GM06990 (cell line): ENCODE data around the gene SPRY1.

Experiments used
- DNase-seq: peaks from one replicate; pipeline ENCODE4 v3.0.0-alpha.2; 2011; ENCODE audit not compliant: insufficient read length; ENCODE audit errors: extremely low read depth
- H3K27me3 ChIP-seq: replicated peaks from 2 replicates; pipeline ENCODE4 v1.6.0; 2011; ENCODE audit warnings: low read length; ENCODE audit not compliant: control insufficient read depth, insufficient read depth
- H3K36me3 ChIP-seq: 2 replicates; pipeline ENCODE4 v1.5.1; 2011; ENCODE audit warnings: low read length; ENCODE audit not compliant: control insufficient read depth, insufficient read depth
- H3K4me3 ChIP-seq: replicated peaks from 2 replicates; pipeline ENCODE4 v1.5.1; 2011; ENCODE audit warnings: low read depth, mild to moderate bottlenecking, control low read depth, low read length
- TF ChIP-seq, protein P1 (sequence below): IDR thresholded peaks from 2 replicates; pipeline ENCODE4 v1.5.1; 2011; ENCODE audit warnings: low read length, control low read depth, mild to moderate bottlenecking, inconsistent platforms; ENCODE audit not compliant: insufficient read depth, poor library complexity, severe bottlenecking

Gene SPRY1

GRCh38 chr4:123412700-123413512 lies 16.3 kb downstream of the SPRY1 start:
- Histone ChIP-seq H3K27me3 (no peaks in the 10 kb centered on the region), H3K4me3 (no peak overlapping the region), H3K36me3 (no peaks in the 10 kb centered on the region)
- no peak for DNase-seq
- TF ChIP-seq, protein P1, sequence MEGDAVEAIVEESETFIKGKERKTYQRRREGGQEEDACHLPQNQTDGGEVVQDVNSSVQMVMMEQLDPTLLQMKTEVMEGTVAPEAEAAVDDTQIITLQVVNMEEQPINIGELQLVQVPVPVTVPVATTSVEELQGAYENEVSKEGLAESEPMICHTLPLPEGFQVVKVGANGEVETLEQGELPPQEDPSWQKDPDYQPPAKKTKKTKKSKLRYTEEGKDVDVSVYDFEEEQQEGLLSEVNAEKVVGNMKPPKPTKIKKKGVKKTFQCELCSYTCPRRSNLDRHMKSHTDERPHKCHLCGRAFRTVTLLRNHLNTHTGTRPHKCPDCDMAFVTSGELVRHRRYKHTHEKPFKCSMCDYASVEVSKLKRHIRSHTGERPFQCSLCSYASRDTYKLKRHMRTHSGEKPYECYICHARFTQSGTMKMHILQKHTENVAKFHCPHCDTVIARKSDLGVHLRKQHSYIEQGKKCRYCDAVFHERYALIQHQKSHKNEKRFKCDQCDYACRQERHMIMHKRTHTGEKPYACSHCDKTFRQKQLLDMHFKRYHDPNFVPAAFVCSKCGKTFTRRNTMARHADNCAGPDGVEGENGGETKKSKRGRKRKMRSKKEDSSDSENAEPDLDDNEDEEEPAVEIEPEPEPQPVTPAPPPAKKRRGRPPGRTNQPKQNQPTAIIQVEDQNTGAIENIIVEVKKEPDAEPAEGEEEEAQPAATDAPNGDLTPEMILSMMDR = no peak

GRCh38 chr4:123415576-123415975 lies 19.0 kb downstream of the SPRY1 start:
- Histone ChIP-seq H3K4me3 (no peak overlapping the region), H3K27me3 (no peaks in the 10 kb centered on the region), H3K36me3 (no peaks in the 10 kb centered on the region)
- DNase-seq = no peak
- TF ChIP-seq, protein P1 = no peak

DNA sequence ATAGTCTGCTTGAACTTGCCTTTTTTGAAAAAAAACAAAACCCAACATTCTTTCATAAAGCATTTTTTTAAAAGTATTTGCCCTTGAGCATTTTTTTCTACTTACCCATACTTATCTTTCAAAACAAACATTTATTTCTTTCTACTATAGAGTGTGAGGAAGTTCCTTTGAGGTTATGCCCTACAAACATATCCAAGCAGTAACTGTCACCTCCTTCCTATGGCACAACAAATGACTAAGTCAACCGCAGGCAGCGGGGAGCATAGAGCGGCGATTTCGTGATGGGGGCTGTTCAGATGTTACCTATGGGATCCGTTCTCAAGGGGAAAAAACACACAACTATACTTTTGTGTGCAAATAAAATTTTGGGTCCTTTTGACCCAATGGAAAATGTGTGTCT lies 19.4 kb downstream of the SPRY1 start:
- no peak for DNase-seq

DNA sequence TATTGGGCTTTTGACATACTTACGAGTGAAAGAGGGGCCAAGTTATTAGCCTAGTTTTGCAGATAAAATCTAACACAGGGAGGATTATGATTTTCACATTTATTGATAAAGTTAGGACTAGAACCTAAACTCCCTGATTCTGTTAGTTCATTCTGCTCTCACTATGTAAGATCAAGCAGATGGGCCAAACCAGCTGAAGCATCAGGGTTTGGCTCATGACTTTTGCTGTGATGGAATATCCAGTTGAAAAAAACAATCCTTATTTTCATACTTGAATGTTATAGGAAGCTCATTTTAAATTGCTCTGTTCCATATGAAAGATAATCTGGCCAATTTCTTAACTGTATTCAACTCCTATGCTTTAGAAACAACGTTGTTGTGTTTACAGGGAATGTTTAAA lies 21.2 kb downstream of the SPRY1 start:
- H3K4me3 ChIP-seq = no peak overlapping the region
- TF ChIP-seq, protein P1 = no peak
- DNase-seq = no peak

More for the DNA sequence above, 19.4 kb downstream of the SPRY1 start:
- H3K36me3 ChIP-seq = no peaks in the 10 kb centered on the region
- no peaks in the 10 kb centered on the region for H3K27me3 ChIP-seq
- TF ChIP-seq, protein P1 = no peak
- H3K4me3 ChIP-seq = no peak overlapping the region

GRCh38 chr4:123418351-123418931 lies 21.8 kb downstream of the SPRY1 start:
- DNase-seq = peak; percentile 30
- no peak overlapping the region for H3K4me3 ChIP-seq
- no peaks in the 10 kb centered on the region for H3K36me3 ChIP-seq
- TF ChIP-seq, protein P1 = no peak
- H3K27me3 ChIP-seq = no peaks in the 10 kb centered on the region

More for the DNA sequence above, 21.2 kb downstream of the SPRY1 start:
- Histone ChIP-seq H3K36me3 (no peaks in the 10 kb centered on the region), H3K27me3 (no peaks in the 10 kb centered on the region)
